Thyroid gland (tissue), 4 donors: ENCODE measurements around the gene EFCAB5.

Experiments used
- CTCF ChIP-seq, 6 experiments: fragments of 200-600 bp in 3 of 6; fragments of 450-650 bp in 3 of 6; sonication (generic) in 3 of 6; IDR thresholded peaks; one replicate each; pipeline ENCODE4 v1.5.1; 2016 to 2019; ENCODE audit warnings: antibody characterized with exemption in 6 of 6, mild to moderate bottlenecking in 2 of 6, inconsistent platforms in 1 of 6, moderate library complexity in 1 of 6
- POLR2A ChIP-seq, 2 donors: fragments of 450-650 bp; IDR thresholded peaks; one replicate each; pipeline ENCODE4 v1.6.1; 2017; ENCODE audit warnings: antibody characterized with exemption in 2 of 2, mild to moderate bottlenecking in 2 of 2, moderate library complexity in 1 of 2

DNA sequence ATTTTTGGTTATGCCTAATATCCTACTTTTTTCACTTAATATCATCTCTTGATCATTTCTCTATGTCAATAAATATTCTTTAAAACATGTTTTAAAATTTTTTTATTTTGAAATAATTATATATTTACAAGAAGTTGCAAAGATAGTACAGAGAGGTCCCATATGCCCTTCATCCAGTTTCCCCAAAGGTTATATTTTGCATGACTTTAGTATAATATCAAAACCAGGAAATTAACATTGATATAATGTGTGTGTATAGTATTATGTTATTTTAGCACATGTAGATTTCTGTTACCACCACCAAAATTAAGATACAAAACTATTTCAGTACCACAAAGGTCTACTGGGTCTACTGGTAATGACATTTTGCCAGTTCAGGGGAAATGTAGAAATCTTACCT is 60.7 kb downstream of the EFCAB5 start:
- TF ChIP-seq CTCF (IDR thresholded peaks at IDR 0.05) (no peak), POLR2A (IDR thresholded peaks at IDR 0.05) (no peak)
